GM19395 (cell line): Measurements from ENCODE around the gene ROBO2.

ENCODE experiments used
- ATAC-seq: cut with Tn5 transposase; IDR thresholded peaks from one replicate; pipeline ENCODE4 v1.9.1; 2021; ENCODE audit warnings: mild to moderate bottlenecking, moderate library complexity; ENCODE audit not compliant: unreplicated experiment

Gene ROBO2, protein sequence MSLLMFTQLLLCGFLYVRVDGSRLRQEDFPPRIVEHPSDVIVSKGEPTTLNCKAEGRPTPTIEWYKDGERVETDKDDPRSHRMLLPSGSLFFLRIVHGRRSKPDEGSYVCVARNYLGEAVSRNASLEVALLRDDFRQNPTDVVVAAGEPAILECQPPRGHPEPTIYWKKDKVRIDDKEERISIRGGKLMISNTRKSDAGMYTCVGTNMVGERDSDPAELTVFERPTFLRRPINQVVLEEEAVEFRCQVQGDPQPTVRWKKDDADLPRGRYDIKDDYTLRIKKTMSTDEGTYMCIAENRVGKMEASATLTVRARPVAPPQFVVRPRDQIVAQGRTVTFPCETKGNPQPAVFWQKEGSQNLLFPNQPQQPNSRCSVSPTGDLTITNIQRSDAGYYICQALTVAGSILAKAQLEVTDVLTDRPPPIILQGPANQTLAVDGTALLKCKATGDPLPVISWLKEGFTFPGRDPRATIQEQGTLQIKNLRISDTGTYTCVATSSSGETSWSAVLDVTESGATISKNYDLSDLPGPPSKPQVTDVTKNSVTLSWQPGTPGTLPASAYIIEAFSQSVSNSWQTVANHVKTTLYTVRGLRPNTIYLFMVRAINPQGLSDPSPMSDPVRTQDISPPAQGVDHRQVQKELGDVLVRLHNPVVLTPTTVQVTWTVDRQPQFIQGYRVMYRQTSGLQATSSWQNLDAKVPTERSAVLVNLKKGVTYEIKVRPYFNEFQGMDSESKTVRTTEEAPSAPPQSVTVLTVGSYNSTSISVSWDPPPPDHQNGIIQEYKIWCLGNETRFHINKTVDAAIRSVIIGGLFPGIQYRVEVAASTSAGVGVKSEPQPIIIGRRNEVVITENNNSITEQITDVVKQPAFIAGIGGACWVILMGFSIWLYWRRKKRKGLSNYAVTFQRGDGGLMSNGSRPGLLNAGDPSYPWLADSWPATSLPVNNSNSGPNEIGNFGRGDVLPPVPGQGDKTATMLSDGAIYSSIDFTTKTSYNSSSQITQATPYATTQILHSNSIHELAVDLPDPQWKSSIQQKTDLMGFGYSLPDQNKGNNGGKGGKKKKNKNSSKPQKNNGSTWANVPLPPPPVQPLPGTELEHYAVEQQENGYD (N-terminal part only)

DNA sequence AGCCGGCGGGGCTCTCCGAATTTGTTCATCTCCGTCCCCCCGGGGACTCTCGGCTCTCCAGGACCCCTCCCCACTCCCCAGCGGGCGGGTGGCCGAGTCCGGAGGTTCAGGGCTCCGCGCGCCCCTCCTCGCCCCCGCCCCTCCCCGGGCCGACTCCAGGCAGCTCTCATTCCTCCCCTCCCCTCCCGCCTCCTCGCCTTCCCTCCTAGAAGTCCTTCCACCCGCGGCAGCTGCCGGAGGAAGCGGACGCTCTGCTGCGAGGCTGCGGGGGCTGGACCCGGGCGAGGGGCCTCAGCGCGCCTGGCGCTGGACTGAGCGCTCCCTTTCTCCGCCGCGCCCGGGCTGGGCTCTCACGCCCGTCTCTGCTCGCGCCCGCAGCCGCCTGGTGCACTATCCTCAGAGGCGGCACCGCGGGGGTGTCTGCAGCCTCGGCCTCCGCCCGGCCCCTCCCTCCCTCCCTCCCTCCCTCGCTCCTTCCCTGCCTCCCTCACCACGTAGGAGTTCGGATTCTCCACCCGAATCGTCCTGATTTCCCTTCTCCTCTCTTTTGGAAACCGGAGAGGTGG, at the start of gene ROBO2:
TSS of gene ROBO2 (plus strand) at position 494 of the 566 bp plus-strand sequence. CDS start 687 bp downstream, outside the sequence.
- ATAC-seq, result no peak

DNA sequence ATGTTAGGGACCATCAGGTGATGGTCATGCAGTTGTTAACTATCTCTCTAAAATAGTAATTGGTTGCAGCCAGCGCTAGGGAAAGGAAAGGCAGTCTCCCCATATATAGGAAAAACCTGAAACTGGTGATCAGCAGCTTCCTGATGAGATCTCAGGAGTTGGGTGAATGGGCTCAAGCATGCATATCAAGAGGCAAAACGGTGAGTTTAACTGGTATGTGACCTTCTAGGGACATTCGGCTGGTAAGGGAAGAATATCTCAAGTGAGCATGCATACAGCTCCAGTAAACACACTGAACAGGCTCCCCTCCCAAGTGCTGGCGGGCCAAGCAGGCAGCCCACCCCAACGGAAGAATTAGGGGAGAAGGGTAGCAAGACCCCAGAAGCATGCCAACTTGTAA, 49.3 kb upstream of the ROBO2 start:
- no peak for ATAC-seq

DNA sequence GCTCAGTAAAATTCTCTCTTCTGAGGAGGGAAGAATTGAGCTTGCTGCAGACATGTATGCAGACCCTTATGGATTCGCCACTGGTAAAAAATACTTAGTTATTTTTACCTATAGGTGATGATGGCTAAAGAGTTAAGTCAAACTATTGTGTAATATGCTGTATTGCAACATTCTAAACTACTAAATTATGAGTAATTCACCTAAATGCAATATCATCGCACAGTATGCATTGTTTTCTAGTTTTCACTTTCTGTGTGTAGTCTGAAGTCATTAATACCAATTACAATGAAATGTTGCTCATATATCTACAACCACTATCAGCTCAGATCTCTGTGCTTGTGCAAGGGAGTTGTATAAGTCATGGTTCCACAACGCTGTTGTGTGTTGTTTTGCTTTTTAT, 48.7 kb upstream of the ROBO2 start:
- ATAC-seq, result no peak

DNA sequence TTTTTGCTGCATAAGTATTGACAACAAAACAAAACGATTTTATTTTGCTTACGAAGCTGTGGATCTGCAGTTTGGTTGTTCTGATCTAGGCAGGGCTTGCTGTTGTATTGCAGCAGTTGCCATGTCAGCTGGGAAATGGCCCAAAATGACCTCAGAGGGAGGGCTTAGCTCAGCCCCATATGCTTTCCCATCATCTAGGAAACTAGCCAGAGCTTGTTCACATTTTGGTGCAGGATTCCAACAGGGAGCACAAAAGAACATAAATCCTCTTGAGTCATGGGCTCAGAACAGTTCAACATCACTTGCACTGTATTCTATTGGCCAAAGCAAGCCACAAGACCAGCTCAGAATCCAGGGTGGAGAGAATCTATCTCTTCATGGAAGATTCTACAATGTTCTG, 42.2 kb upstream of the ROBO2 start:
- ATAC-seq, result no peak

DNA sequence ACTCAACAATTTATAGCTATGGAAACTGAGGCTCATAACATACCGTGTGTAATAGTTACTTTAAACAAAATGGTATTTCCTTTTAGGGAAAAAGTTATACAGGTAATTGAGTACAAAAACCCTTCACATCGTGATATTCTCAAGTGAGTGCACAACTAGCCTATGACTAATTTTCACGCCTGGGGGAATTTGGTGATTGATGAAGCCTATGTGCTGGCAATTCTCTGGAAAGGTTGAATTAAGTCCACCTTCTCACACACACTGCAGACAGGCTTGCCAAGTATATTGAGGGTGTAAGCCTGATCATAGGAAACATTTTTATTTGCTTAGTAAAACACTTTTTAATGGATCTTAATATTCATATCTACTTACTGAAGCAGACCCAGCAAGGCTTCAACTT, 41.3 kb upstream of the ROBO2 start:
- ATAC-seq, result no peak

DNA sequence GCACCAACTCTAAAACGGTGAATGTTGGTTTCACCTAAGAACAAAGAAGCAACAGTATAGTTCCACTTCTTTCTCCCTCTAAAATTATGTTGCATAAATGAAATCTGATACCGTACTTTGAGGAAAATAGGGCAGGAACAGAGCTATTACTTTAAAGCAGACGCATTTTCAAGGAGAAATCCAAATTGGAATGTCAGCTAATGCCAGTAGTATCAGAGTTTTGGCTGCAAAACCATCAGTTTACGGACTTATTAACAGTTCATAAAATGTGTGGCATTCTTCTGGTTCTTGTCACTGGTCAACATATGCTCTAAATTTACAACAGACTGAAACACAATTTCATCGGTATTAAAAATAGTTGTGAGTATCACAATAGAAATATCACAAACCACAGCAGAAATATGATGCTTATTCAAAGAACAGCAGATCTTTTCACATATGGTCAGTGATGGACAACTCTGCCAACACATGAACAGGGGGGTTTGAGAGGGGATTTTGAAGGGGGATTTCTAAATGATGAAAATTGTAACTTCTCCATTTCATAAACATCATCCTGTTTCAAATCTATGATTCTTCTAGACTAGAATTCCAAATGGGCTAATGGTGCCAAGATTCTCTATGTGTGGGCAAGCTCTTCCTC, 38.7 kb upstream of the ROBO2 start:
- ATAC-seq, result no peak

DNA sequence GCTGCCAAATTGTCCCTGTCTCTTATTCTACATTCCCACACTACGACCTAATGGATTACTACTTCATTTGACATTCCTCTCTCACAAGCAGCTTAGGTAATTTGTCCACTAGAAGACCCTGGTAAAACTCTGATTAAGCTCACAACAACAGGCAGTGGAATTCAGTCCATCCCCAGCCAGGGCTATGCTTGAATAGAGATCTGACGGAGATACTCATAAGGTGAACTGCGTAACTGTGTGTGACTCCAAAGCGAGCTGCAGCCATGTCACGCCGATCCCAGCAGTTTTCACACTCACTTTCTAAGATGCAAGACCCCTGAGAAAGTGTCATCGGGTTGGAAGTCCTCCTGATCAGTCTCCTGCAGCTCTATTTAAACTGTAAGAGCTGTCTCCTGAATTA, 25.7 kb upstream of the ROBO2 start:
- no peak for ATAC-seq

DNA sequence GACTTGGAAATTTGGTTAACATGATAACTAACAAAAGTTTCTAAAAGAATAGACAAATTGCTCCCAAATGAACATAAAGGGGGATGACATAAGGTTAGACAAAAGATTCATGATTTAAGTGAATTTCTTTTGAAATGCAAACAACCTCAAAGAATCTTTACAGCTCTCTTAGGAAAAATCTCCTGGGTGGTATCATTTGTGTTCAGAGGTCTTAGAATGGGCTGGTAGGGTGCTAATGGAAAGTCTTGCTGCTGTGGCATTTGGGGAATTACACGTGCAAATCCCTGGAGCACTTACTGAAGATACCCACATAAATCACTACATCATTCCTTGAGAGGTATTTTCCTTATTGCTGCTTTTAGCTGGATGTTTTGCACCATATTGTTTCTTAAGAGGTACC, 14.4 kb upstream of the ROBO2 start:
- ATAC-seq, result no peak

DNA sequence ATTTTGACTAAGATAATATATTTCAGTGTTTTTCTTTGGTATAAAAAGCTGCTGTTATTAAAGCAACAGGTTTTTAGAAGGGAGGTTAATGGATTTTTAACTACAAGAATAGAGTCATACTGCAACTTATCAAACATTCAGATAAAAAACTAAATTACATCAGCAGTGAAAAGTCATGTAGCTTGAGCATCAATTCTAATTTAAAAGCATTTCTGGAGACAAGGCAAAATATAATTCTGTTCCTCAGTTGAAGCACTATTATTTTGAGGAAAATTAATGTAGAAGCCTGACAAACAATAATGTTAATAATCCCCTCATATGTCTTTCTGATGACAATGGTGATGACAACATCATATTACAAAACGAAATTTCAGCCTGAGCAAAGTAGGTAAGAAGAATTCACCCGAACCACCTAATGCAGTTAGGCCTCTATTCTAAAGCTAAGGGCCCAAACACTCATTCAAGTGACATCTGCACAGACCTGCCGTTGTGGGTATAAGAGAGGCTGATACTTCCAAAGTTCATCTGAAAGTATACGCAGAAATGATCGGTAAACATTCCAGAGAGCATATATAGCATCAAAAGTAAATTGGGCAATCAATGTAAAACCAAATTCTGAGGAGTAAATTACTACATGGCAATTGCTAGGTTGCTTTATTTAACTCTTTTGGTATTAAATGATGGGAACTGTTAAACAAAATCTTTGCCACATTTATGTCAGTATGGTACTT, 12.8 kb upstream of the ROBO2 start:
- no peak for ATAC-seq

DNA sequence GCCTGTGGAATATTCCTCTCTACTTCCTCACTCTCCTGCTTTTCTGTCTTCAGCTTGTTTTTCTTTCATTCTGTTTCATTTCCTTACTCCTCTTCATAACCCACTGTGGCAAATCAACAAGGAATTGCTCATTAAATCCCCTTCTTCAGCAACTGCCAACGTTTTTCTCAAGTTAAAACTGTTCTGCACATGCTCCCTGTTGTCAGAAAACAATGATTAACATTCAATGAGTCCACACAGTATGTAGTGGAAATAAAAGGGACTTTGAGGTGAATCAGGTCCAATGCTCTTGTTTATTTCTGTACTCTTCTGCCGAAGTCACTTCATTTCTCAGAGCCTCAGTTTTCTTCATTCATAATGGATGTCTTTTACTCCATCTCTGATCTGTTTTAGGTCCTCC, 11.9 kb upstream of the ROBO2 start:
- ATAC-seq, result no peak

DNA sequence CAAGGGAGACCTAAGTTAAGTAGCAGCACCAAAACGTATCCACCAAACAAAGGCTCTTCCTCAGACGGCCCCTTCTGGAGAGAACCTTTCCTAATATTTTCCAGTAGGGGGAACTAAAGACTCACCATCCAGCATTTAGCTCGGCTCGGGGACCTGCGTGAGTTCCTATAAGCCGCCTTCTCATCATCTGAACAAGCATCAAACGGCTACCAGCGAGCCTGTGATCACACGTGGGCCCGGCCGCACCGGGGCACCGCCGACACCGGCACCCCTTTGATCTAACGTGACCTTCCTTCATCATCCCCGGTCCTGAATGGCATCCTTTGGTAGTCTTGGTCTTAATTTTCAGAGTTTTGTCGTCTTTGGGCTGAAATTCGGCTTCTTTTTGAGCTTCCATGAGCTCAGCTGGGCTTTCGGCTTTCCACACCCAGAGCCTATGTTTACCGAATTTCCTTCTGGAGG, 1.4 kb upstream of the ROBO2 start:
- no peak for ATAC-seq

DNA sequence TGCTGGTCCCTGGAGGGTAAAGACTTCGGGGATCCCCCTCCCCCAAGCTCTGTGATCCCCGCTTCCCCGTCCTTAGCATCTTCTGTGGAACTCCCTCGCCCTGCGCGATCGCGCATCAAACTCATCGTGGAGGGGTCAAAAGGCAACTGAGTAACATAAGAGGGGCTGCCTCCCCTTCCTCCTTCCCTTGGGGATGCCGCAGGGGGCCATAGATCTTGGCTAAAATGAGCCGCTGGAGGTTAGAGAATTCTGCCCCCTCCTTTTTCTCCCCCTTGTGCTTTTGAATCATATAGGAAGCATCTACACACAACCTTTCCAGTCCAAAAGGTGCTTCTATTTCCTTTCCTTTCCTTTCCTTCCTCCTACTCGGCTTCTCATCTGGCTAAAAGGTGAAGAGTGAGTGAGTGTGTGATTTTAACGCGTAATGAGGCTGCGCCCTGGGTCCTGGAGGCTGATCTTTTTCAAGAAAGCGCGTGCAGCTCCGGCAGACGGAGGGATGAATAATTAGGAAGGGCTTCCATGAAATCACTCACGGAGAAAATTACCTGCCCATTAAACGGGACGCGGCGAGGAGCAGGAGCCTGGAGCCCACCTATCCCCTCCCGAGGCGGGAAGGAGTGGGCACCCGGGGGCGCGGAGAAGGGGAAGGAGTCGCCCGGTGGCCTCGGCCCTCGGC, 831 bp upstream of the ROBO2 start:
- ATAC-seq, result no peak

DNA sequence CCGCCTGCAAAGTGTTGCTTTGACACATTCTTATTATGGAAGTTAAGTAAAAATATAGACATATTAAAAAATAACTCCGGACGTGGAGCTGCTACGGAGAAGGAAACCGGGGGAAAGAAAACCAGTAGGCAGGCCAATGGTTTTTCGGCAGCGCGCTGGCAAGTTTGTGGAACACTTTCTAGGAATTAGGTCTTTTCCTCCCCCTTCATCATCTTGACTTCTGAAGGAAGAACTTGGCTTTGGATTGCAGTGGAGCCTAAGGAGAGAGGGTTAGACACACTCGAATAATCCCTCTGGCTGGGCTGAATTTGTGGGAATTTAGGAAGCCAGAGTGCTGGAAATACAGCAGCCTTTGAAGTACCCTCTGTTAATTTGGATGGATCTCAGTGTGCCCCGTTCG, 317 bp downstream of the ROBO2 start:
- ATAC-seq, result no peak

DNA sequence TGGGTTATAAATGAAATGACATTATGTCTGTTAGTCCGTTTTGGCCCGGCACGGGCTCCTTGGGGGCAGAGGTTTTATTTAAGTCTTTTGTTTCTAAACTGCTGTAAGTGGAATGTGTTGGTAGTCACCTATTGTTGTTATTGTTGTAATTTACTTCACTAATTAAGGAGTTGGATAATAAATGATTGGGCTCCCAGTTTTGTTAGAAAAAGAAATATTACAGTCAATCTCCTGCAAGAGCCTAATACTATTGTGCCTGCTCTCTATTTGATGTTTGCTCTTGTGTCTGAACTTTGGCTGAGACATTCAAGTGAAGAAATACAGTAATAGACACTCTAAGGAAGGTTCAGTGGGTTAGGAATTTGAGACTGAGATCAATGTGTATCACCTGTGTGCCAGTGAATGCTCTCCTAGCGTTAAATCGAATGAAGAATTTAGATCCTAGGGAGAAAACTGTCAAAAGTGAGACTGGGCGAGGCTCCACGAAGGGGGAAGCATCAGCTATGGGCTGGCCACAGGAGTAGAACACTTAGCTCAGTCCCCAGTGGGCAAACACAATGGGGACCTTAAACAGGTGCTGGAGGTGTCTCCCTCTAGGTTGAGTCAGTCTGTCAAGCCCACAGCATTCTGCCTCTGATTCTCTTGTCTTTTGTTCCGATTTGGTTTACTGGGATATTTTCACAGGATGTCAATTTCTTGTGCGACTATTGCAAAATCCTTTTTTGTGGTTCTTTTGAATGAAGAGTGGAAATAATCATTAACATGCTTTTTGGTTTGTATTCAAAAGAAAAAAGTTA, 1.2 kb downstream of the ROBO2 start:
- ATAC-seq, result no peak

DNA sequence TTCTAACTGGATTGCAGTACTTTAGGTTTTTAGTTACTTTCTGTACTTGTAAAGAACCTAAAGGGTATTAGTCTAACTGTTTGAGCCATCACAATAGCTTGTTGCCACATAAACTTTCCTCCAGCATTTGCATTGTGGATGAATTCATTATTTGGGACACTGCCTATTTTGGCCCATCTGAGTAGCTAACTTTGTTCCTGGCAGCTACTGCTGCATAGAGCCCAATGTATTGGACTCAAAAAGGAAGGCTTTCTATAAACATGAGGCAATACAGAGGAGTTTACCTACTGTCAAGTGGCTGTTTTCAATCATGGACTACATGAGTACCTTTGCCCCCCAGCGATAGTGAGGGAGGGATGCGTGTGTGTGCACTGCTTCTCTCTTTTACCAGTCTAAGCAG, 1.9 kb downstream of the ROBO2 start:
- ATAC-seq, result no peak

DNA sequence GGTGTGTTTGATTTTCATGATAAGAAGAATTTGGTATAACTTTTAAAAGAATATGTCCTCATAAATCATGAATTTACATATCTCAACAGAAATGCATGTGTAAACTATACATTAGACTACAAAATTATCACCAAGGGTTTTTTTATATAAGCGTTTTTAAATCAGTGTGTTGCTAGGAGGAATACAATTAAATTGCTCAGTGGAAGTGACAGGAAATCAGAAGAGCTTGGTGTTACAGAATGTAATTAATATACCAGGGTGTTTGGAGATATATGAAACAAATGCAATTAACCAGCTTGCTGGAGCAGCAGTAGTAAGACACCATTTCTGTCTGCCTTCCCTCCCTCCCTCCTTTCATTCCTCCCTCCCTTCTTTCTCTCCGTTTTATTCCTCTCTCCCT, 2.4 kb downstream of the ROBO2 start:
- ATAC-seq, result no peak

DNA sequence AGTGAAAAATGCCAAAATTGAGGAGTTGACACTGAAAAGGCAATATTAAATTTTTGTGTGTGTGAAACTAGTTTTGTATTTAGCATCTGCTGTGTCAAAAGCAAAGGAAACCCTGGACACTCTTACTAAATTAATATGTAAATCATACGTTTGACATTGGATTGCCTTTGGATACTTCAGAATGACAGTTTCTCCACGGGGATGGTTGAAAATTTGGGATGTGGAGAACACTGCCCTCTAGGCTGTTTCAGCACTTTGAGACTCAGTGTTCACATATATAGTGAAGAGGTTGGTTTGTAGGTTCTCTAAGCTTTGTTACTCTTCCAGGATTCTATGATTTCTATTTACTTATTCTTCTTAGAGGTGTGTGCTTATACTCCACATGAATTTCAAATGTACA, 3.0 kb downstream of the ROBO2 start:
- ATAC-seq, result no peak

DNA sequence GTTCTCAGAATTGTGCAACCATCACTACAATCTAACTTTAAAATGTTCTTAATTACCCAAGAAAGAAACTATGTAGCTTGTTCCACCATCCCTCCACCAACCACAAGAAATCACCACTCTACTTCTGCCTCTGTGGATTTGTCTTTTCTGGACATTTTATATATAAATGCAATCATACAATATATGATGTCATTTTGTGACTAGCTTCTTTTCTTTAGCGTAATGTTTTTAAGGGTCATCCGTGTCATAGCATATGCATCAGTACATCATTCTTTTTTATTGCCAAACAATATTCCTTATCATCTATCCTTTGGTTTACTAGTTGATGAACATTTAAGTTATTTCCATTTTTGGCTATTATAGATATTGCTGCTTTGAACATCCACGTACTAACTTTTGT, 5.8 kb downstream of the ROBO2 start:
- no peak for ATAC-seq

DNA sequence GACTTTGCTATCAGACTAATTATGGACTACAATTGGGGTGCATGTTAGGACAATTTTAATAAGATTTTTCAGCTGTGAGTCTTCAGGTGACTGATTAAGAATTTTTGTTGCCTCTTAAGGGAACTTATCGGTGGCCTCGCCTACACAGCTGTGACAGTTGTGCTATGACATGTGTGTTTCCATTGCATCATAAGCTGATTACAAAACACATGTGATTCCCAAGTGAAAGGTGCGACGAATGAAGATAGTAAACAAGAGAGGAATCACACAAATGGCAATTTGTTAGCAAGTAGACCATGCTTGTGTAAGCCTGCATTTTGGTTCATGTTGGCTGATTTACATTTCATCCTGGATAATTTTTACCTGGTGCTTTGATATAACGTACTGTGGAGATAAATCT, 8.3 kb downstream of the ROBO2 start:
- no peak for ATAC-seq
